ENCODE results near the gene LAPTM4A. TPM values are rescaled to one million over a fixed set of nuclear protein-coding genes. Genes with fewer than 3 reads are reported as not detected.

Gene LAPTM4A
- total RNA-seq, 1 donor from 2014 or later = 246 TPM

DNA sequence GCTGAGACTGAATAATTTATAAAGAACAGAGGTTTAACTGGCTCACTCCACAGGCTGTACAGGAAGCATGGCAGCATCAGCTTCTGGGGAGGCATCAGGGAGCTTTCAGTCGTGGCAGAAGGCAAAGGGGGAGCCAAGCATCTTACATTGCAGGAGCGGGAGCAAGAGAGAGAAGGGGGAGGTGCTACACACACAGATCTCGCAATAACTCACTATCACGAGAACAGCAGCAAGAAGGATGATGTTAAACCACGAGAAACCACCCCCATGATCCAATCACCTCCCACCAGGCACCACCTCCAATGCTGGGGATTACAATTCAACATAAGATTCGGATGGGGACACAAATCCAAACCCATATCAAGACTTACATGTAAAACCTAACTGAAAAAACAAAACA, 21.2 kb downstream of the LAPTM4A start:
- DNase-seq (no peak), ATAC-seq (no peak)
- intact Hi-C loops (cut with micrococcal nuclease) = no loop called here

DNA sequence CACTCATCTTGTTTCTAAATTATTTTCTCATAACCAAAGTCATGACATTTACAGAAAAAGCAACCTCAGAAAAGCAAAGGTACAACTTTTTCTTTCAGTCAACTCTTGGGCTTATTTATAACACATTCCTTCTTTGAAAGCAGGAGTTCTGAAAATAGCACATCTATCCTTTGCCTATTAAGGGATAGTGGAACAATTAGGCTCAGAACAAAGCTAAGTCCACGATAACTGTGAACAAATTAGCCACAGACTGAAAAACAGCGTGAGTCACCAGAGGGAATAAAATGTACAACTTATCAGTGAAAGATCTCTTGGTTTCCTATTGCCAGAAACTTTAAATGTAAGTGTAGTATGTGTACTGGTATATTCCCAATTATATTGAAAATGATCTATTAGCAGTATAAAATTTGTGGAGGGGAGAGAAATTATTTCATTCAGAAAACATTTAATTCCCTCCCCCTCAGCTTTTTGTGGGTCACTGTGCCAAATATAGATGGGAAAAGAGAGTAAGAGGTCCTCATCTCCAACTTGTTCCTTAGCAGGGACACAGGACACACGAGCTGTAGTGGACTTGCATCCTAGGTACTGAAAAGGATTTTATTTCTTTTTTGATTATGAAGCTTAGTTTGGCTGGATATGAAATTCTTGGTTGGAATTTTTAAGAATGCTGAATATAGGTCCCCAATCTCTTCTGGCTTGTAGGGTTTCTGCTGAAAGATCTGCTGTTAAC, 23.6 kb downstream of the LAPTM4A start:
- ATAC-seq (peak; percentile 65), DNase-seq (no peak)
- intact Hi-C loops (cut with micrococcal nuclease) = no loop called here

DNA sequence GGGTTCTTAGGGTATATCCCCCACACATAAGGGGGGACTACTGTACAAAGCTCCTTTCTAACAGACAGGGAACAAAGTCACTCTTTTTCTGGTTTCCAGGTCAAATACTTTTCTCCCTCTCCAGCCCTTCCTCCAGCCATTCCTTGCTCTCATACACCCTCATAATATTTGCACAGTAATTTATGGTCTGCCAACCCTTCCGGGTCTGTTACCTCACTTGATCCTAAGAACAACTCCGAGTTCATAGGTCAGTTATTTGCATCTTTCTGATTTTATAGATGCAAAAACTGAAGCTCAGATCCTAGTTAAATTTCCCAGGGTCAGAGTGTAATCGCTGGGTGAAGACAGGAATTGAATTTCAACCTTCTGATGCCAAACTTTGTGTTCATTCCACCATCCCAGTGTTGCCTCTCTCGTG, 24.2 kb downstream of the LAPTM4A start:
- intact Hi-C loops (cut with micrococcal nuclease) = no loop called here
- ATAC-seq = peak; percentile 25
- DNase-seq = no peak

DNA sequence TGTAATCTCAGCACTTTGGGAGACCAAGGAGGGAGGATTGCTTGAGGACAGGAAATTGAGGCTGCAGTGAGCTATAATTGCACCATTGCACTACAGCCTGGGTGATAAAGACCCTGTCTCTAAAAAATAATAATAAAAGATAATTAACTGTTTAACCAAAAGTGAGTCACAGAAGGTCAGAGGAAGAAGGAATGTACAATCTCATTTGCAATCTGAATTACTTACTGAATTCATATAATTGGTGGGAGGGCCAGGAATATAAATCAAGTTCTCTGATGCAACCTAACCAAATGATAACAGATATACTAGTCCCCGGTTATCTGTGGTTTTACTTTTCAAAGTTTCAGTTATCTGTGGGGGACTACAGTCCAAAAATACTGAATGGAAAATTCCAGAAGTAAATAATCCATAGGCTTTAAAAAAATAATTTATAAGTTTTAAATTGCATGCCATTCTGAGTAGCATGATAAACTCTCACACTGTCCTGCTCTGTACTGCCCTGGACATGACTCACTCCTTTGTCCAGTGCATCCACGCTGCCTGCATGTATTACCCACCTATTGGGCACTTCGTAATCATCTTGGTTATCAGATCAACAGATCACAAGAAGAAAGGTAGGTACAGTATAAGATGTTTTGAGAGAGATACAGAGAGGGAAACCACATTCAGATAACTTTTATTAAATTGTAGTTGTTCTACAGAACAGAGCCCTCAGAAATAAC, 26.2 kb downstream of the LAPTM4A start:
- intact Hi-C loops (cut with micrococcal nuclease) = no loop called here

DNA sequence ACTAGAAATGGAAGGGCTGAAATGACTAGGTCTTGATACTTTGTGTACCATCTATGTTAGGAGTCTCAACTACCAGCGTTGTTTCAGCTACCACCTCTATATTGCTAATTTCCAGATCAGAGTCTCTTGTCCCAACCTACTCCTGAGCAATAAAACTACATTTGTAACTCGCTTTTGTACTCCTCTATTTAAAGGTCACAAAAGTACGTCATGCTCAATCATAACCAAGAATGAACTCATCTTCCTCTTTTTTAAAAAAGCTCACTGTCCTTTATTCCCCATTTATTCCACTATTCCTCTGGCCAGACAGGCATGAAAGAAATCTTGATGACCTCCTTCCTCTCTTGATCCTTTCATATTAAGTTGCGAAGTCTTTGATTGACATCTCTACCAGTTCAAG, 27.7 kb downstream of the LAPTM4A start:
- no peak for ATAC-seq
- intact Hi-C loops (cut with micrococcal nuclease) = no loop called here
- no peak for DNase-seq

More for the DNA sequence above, 26.2 kb downstream of the LAPTM4A start:
- DNase-seq = no peak
- ATAC-seq = no peak

DNA sequence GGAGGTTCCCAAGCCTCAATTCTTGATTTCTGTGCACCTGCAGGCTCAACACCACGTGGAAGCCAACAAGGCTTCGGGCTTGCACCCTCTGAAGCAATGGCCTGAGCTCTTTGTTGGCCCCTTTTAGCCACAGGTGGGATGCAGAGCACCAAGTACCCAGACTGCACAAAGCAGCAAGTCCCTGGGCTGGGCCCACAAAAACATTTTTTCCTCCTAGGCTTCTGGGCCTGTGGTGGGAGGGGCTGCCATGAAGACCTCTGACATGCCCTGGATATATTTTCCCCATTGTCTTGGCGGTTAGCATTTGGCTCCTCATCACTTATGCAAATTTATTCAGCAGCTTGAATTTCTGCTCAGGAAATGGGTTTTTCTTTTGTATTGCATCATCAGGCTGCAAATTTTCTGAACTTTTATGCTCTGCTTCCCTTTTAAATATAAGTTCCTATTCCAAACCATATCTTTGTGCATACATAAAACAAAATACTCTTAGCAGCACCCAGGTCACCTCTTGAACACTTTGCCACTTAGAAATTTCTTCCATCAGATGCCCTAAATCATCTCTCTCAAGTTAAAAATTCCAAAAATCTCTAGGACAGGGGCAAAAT, 29.9 kb downstream of the LAPTM4A start:
- DNase-seq (no peak), ATAC-seq (no peak)
- intact Hi-C loops (cut with micrococcal nuclease) = no loop called here

DNA sequence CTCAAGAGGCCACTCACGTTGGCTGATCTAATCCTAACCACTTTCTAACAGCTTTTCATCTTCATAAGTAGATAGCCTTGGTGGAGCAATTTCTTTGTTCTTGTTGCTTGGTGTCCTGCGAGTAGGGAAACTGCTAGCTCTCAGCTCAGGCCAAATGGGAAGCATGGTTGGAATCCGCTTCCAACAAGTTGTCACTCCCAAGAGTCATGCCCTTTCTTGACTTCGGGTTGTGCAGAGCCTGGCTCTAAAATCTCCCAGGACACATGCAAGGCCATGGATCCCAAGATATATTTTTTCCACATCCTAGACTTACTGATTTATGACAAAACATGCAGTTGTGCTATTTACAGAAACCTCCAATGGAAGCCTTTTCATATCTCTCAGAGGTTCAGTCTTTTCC, 31.7 kb downstream of the LAPTM4A start:
- intact Hi-C loops (cut with micrococcal nuclease) = no loop called here
- ATAC-seq (peak; percentile 41), DNase-seq (no peak)

DNA sequence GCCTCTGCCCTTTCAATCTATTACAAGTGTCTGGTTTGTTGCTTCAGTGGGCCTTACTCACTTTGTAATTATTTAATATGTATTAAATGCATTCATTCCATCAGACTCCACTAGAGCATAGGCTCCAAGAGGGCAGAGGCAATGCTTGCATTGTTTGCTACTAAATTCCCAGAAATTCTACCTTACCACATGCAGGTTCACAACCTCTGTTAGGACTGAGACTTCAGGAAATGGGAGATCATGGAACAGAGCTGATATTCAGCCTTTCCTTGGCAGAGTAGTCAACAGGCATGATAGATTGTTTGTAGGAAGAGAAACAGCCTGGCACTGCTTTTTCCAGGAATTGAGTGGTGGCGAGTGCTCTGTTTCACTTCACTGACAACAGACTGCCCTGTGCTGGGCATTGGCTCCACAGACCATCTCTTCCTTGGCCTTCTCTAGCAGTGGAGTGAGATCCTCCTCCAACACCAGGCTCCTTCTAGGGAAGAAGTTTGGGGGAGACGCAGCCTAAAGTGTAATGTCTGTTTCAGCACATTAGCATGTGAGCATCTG, 32.8 kb downstream of the LAPTM4A start:
- ATAC-seq = peak; percentile 69
- intact Hi-C loops (cut with micrococcal nuclease) = no loop called here

DNA sequence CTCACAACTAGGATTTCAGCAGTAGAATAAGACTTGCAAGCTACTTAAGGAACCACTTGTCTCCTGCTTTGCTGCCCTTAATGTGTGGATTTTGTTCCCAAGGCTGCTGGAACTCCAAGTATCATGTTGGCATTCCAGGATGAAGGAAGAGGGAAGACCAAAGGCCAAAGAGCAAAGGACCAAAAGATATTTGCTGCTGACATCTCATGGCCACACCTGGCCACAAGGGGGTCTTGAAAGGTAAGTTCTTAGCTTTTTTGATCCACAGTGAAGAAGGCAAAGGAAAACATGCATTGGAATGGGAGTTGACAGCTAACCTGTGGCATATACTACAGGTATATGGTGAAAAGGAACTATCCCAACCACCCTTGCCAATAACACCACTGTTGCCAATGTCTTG, 35.1 kb downstream of the LAPTM4A start:
- no peak for DNase-seq
- intact Hi-C loops (cut with micrococcal nuclease) = no loop called here

More for the DNA sequence above, 32.8 kb downstream of the LAPTM4A start:
- DNase-seq = no peak

DNA sequence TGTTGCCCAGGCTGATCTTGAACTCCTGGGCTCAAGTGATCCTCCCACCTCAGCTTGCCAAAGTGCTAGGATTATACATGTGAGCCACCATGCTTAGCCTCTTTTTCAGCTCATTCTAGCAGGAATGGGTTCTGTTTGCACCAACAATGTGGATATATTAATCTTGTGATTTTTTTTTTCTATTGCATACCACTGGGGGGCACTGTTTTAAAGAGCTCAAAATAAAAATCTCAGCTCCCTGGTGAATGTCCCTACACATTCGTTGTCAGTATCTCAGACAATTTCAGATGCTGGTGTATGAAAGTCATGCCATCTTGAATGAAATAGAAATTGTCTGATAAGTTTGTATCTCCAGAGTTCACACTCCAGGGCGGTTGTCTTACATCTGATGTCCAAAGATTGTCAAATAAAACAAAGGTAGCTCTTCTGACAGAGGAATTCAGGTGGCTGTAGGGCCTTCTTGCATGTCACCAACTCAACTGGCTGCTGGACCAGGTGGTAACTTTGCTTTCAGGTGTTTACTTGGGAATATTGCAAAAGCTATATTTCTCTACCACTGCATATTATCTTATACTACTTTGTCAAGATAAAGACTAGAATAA, 35.8 kb downstream of the LAPTM4A start:
- ATAC-seq = peak; percentile 39
- intact Hi-C loops (cut with micrococcal nuclease) = no loop called here
- no peak for DNase-seq

More for the DNA sequence above, 35.1 kb downstream of the LAPTM4A start:
- no peak for ATAC-seq

DNA sequence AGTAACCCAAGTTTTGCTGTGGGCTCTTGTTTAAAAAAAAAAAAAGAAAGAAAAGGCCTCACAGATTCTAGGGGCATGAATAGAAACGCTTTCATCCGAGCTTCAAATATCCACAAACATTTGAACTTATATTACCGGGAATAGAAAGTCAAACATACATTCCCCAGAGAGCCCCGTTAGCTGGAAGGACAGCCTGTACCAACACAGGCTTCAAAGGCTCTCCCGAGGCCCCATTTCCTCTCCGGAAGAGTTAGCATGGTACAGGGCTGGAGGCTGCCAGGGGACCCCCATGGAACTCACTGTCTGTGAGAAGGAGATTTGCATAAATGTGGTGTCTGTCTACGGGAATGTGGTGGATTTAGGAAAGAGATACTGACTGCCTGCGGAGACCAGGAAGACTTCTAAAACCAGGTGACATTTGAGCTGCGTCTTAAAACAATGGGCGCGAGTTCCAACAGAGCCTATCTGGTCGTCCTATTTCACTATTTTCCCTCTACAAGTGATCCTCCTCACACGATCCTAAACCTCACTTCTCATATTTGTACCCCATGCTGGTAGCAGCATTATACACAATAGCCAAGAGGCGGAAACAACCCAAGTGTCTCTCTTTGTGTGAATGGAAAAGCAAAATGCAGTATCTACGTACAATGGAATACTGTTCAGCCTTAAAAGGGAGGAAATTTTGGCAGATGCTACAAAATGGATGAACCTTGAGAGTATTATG, 38.1 kb downstream of the LAPTM4A start:
- intact Hi-C loops (cut with micrococcal nuclease) = loop anchor here (5.0 kb wide), 1 partner anchor 84 kb away; no protein-coding TSS in a partner anchor
- peak; percentile 34 for DNase-seq

DNA sequence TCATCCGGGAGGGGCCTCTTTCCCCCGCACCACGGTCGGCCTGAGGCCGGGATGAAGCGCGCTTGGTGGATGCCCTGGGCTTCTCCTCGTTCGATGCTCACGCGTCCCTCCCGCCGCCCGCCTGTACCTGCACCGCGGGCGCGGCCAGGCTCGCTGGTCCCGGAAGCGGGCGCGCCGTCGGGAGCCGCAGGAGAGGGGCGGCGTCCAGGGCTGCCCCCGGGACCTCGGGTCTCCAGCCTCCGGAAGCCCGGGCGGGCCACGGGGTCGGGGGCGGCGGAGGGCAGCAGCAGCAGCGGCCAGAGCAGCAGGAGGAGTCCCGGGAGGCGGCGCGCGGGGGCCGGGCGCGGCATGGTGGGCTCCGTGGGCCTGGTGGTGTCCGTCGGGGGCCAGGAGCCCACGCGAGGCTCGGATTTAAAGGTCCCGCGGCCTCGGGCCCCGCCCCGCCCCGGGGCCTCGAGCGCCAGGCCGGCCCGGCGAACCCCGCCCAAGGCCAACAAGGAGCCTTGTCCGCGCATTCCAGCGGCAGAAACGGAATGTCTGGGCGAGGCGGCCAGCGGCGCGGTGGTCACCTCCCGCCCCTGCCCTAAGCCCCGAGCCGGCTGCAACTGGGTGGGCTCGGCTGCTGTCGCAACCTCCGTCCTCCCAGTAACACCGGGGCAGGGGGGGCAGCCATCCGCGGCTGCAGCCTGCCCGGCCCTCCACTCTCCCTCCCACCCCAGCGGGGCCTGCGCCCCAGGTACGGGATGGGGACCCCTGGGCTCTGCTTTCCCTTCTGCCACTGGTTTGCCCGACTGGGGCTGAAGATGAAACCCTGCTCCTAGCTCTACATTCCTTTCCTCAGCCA, 38.9 kb downstream of the LAPTM4A start, which contains the start of gene MATN3:
MATN3 (minus strand) TSS at position 387 of the 844 bp plus-strand sequence; CDS start at position 350, 37 bp downstream.
- DNase-seq = peak; percentile 66
- ATAC-seq = peak; percentile 90
- intact Hi-C loops (cut with micrococcal nuclease) = loop anchor here (5.0 kb wide), 1 partner anchor 85 kb away; no protein-coding TSS in a partner anchor

More for the DNA sequence above, 38.1 kb downstream of the LAPTM4A start:
- ATAC-seq = peak; percentile 55

DNA sequence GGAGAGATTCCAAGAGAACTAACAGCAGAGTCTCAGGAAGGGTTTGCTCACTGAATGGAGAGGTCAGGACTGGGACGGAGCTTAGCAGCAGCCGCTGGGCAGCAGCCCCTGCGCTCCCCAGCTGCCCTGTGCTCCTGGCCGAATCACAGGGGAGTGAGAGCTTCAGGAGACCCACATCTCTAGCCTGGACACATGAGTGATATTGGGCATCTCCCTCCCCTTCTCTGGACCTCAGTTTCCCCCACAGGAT, 39.5 kb downstream of the LAPTM4A start:
- DNase-seq (no peak), ATAC-seq (no peak)
- intact Hi-C loops (cut with micrococcal nuclease) = loop anchor here (5.0 kb wide), 1 partner anchor 85 kb away; no protein-coding TSS in a partner anchor

DNA sequence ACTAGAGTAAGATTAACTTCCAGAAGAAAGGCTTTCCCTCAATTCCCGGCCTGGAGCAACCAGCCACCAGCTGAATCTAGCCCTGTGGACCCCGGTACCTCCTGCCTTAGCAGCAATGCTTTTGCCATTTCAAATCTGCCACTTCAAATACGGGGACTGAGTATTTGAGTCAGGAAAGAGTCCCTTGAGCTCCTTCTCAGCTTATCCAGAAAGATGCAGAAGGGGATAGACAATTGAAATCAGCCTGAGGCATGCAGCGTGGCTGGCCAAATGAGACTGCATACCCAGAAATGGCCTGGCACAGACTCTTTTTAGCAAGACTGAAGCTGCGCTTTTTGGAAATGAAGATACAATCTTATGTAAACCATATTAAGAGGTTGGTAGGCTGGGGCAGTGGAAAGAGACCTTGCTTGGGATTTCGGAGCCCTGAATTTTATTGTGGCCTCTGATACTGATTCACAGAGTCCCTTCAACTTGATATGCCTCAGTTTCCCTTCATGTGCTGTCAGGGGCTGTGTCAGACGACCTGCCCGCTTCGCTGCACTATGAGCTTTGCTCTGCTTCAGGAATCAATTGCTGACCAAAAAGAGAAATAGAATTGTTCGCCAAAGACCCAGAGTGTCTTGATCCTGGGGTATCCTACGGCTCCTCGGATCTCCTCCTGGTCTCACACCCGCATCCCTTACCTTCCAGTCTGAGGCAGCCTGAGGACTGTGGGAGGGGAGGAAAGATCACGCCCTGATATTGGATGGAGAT, 40.0 kb downstream of the LAPTM4A start:
- intact Hi-C loops (cut with micrococcal nuclease) = loop anchor here (5.0 kb wide), 1 partner anchor 86 kb away; no protein-coding TSS in a partner anchor
- no peak for ATAC-seq
- no peak for DNase-seq

DNA sequence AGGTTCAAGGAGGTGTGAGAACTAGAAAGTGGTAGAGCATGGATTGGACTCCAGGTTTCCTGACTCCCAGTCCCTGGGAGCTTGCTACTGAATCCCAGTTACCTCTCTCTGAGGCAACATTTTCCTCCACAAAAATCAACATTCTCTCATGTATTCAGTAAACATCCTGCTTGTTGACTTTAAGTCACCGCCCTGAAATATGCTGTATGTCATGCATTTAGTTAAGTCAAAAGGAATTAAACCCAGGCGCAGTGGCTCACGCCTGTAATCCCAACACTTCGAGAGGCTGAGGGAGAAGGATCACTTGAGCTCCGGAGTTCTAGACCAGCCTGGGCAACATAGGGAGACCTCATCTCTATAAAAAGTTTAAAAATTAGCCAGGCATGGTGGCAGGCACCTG, 42.7 kb downstream of the LAPTM4A start:
- no peak for DNase-seq
- no peak for ATAC-seq
- intact Hi-C loops (cut with micrococcal nuclease) = no loop called here

DNA sequence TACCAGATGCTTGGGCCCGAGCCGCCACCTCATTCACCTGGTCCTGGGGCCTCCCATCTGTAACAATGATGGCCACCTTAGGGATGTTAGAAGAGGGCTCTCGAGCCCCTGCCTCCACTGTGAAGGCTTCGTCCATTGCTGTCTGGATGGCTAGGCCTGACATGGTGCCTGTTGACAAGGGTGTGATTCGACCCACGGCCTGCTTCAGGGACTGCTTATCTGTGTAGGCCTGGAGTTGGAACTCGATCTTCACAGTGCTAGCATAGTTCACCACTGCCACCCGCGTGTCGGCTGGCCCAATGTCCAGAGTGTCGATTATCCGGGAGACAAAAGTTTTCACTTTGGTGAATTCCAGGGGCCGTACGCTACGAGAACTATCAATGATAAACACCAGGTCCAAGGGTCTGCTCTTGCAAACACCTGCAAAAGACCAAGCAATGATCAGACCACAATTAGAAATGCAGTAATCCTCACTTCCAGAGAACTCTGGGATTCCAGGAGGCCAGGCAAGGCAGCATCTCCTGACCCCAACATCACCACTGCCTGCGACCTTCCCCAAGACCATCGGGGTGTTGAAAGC, 45.4 kb downstream of the LAPTM4A start:
- no peak for DNase-seq
- no peak for ATAC-seq
- intact Hi-C loops (cut with micrococcal nuclease) = no loop called here

DNA sequence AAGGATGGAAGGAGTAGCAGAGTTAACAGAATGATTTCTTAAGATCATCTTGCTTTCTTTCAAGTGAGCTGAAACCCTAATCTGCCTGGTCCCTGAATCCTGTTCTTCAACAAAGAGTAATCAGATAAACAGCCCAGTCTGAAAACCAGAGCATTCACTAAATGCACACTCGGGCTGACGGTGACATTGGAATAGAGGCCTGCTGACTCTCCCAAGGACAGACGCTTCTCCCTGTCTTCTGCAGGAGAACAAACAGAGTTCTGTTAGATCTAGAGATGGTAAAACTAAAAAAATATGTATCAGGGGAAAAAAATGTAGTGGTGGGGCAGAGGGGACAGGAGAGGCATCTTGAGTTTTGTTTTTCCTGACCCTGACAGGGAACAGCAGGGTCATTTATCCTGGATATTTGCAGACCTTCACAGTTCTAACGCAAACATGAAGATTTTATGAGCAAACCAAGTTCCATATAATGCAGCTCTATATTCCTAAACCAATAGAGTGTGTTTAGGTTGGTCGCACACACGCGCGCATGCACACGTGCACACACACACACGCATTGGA, 46.3 kb downstream of the LAPTM4A start:
- ATAC-seq = no peak
- intact Hi-C loops (cut with micrococcal nuclease) = no loop called here
- DNase-seq = no peak

Data from left ventricle myocardium superior (tissue), 1 donor.